Stimulated activated naive B cell treated with anti-CD40 and anti-IgM and Interleukin-4, amounts not matched to agents 10 μg/mL and 1 μg/mL and 100 μg/mL, for 72 hours (primary cell): ENCODE data around the gene ZCCHC24.
A peak's percentile ranks its signal among the peaks of the same experiment; 100 is the strongest.
"Not testable (repeated sequence)": the region's sequence is repeated elsewhere in the genome, so short reads cannot be mapped to it uniquely, and the experiment has no call there.

Experiments
- ATAC-seq, 2 donors: fragments of 150-1000 bp; cut with Tn5 transposase; replicated peaks; 2 replicates each; pipeline ENCODE4 v1.10.0; 2021; ENCODE audit warnings: moderate library complexity in 1 of 2
- DNase-seq: peaks from one replicate; pipeline ENCODE4 v3.0.0; 2021
- H3K27ac Mint-ChIP-seq: one replicate; pipeline ENCODE4 v1.8.0; 2022; ENCODE audit warnings: mild to moderate bottlenecking, mixed read lengths
- H3K27me3 Mint-ChIP-seq, 2 donors: one replicate each; pipeline ENCODE4 v1.8.0; 2022; ENCODE audit warnings: mixed read lengths in 2 of 2
- H3K36me3 Mint-ChIP-seq, 2 donors: one replicate each; pipeline ENCODE4 v1.8.0; 2022; ENCODE audit warnings: mixed read lengths in 2 of 2, mild to moderate bottlenecking in 1 of 2
- H3K4me1 Mint-ChIP-seq, 2 donors: one replicate each; pipeline ENCODE4 v1.8.0; 2022; ENCODE audit warnings: mixed read lengths in 2 of 2, mild to moderate bottlenecking in 1 of 2
- H3K4me3 Mint-ChIP-seq, 2 donors: one replicate each; pipeline ENCODE4 v1.8.0; 2022; ENCODE audit warnings: mild to moderate bottlenecking in 2 of 2, mixed read lengths in 2 of 2, moderate library complexity in 1 of 2
- H3K9me3 Mint-ChIP-seq, 2 donors: one replicate each; pipeline ENCODE4 v1.8.0; 2022; ENCODE audit warnings: mixed read lengths in 2 of 2, mild to moderate bottlenecking in 1 of 2

ZCCHC24 gene

DNA sequence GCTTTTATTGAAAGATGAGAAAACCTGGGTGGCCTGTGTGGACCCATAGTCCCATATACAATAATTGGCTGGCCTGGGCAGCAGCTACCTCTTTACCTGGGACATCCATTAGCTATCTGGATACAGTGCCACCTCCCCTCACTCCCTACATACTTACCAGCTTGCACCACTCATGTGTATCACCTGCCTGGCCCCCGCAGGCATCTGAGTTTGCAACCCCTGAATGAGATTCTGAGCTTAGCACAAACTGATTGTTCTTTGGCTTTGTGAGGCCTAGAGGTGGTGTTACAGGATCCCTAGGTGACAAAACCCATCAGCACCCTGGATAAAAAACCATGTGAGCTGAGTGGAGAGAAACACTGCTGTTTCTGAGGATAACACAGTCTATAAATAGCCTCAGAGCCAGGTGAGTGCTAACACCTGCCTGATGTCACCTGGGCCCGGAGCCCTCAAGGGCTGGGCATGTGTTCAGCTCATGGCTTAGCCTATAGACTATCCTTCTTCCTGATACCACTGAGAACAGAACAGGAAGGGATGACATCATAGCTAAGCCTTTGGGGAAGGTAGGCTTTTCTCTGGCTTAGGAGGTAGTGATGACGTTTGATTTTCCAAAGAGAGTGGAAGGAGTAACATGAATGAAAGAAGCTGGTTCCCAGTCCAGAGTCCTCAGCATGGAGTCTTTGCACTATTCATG lies 100.8 kb downstream of the ZCCHC24 start:
- DNase-seq (no peak), ATAC-seq (no peak)
- Mint-ChIP-seq H3K4me3 (no peak overlapping the region), H3K27me3 (no peaks in the 10 kb centered on the region), H3K4me1 (peaks cover 17 to 23% of the 10 kb centered on the region in 2 donors), H3K36me3 (peaks cover 14 to 17% of the 10 kb centered on the region in 2 donors), H3K9me3 (no peaks in the 10 kb centered on the region), H3K27ac (no peak overlapping the region)

- Mint-ChIP-seq H3K4me1 (peaks cover 6 to 8% of the 10 kb centered on the region in 2 donors), H3K9me3 (no peaks in the 10 kb centered on the region), H3K27ac (no peak overlapping the region), H3K36me3 (peaks cover 0 to 2% of the 10 kb centered on the region in 2 donors), H3K4me3 (no peak overlapping the region), H3K27me3 (no peaks in the 10 kb centered on the region)
- DNase-seq (no peak), ATAC-seq (no peak)
Measured at GRCh38 chr10:79342811-79343561, 102.4 kb downstream of the ZCCHC24 start.

DNA sequence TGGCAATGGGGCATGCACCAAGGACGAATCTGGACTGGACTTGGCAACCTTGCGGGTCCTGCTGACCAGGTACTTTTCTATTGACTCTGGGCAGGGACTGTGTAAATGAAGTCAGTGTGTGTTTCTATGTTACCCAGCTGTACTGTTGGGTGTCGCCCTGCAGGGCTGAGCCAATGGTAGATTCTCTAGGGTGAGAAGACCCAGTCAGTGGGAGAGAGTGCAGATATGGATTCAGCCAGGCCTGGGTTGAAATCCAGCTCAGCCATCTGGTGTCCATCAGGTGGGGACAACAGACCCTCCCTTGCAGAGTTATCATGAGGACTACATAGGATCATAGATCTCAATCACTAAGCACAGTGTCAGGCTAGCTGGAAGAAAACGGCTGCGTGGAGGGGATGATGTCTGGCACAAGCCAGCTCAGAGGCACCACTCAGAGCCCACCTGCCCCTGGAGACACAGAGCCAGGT lies 103.1 kb downstream of the ZCCHC24 start:
- Mint-ChIP-seq H3K9me3 (no peaks in the 10 kb centered on the region), H3K27ac (no peak overlapping the region), H3K4me1 (peaks cover 6 to 8% of the 10 kb centered on the region in 2 donors), H3K27me3 (no peaks in the 10 kb centered on the region), H3K4me3 (no peak overlapping the region), H3K36me3 (no peaks in the 10 kb centered on the region)
- DNase-seq: no peak
- no peak for ATAC-seq

DNA sequence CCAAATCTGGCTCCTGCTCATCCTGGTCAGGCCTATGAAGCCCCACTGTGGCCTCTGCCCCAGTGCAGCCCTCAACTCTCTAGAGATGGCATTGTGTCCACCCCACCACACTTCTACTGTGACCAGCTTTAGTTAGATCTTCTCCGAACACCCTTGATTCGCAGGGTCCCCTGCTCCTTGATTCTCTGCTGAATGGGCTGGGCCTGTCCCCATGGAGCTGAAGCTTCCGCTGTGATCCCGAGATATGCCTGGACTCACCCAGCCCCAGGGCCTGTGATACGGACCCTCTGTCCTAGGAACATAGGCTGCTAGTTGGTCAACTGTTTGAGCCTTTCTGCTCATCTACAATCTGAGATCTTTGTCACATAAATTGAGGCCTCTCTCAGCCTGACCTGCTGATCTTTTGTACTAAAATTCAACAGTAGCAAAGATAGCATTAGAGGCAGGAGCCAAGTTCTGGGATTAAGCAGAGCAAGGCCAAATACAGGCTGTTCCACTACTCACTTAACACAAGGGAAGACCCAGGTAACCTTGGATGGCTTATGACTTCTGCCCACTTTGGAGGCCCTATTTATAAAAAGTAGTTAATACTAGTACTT lies 104.7 kb downstream of the ZCCHC24 start:
- DNase-seq: no peak
- H3K4me1 Mint-ChIP-seq: peaks cover 4 to 6% of the 10 kb centered on the region in 2 donors
- no peak overlapping the region for H3K4me3 Mint-ChIP-seq
- H3K36me3 Mint-ChIP-seq: no peaks in the 10 kb centered on the region
- ATAC-seq: no peak
- H3K27me3 Mint-ChIP-seq: no peaks in the 10 kb centered on the region
- no peak overlapping the region for H3K27ac Mint-ChIP-seq
- H3K9me3 Mint-ChIP-seq: no peaks in the 10 kb centered on the region

- H3K36me3 Mint-ChIP-seq: no peaks in the 10 kb centered on the region
- ATAC-seq (no peak), DNase-seq (no peak)
- no peaks in the 10 kb centered on the region for H3K9me3 Mint-ChIP-seq
- no peak overlapping the region for H3K27ac Mint-ChIP-seq
- peaks cover 4 to 14% of the 10 kb centered on the region in 2 donors for H3K4me1 Mint-ChIP-seq
- H3K4me3 Mint-ChIP-seq: no peak overlapping the region
- H3K27me3 Mint-ChIP-seq: no peaks in the 10 kb centered on the region
Measured at GRCh38 chr10:79339266-79339665, 106.2 kb downstream of the ZCCHC24 start.

GRCh38 chr10:79337783-79338469 lies 107.5 kb downstream of the ZCCHC24 start:
- H3K4me1 Mint-ChIP-seq: peaks cover 9 to 14% of the 10 kb centered on the region in 2 donors
- H3K36me3 Mint-ChIP-seq, H3K27me3 Mint-ChIP-seq, H3K9me3 Mint-ChIP-seq, DNase-seq, ATAC-seq, H3K27ac Mint-ChIP-seq, H3K4me3 Mint-ChIP-seq: not testable (repeated sequence)

DNA sequence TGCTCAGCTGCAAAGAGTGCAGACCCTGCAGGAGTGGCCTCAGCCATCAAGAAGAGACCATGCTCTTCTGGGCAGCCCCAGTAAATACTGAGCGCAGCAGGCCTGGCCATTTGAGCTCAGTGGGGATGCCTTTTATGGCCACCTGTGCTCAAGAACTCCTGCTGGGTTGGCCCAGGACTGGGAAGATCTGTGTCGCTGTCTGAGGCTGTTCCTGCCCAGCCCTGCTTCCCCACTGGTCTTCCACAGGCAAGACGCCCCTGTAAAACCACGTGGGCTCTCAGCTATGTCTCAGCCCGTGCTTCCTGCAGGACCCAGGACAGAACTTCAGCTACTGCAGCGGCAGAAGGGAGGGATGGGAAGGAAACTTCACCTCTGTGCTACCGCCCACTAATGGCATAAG lies 108.7 kb downstream of the ZCCHC24 start:
- ATAC-seq: no peak
- no peaks in the 10 kb centered on the region for H3K36me3 Mint-ChIP-seq
- H3K4me3 Mint-ChIP-seq: no peak overlapping the region
- no peak overlapping the region for H3K27ac Mint-ChIP-seq
- no peaks in the 10 kb centered on the region for H3K27me3 Mint-ChIP-seq
- H3K9me3 Mint-ChIP-seq: no peaks in the 10 kb centered on the region
- peaks cover 14 to 20% of the 10 kb centered on the region in 2 donors for H3K4me1 Mint-ChIP-seq
- DNase-seq: no peak

DNA sequence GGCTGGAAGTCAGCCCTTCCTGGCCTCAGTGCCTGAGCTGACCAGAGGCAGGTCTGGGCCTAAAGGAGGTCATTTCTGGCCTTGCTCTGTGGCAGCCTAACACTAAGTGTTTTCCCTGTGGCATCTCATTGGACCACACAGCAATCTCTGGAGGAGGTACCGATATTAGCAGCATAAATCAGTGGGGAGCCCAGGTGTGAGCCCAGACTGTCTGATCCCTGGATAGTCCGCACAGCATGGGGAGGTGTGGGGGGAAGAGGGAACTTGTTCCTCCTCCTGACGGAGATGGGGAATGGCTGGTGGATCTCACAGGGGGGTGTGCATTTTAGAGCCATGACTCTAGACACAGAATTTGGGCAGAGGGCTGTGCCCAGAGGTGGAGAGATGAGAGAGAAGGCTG lies 109.1 kb downstream of the ZCCHC24 start:
- Mint-ChIP-seq H3K4me3 (no peak overlapping the region), H3K27me3 (no peaks in the 10 kb centered on the region), H3K36me3 (no peaks in the 10 kb centered on the region), H3K4me1 (peaks cover 19 to 25% of the 10 kb centered on the region in 2 donors), H3K9me3 (no peaks in the 10 kb centered on the region), H3K27ac (peak overlapping the region; percentile 4)
- DNase-seq (no peak), ATAC-seq (no peak)

GRCh38 chr10:79335470-79336235 lies 109.8 kb downstream of the ZCCHC24 start:
- H3K4me1 Mint-ChIP-seq: peaks cover 19 to 28% of the 10 kb centered on the region in 2 donors
- H3K9me3 Mint-ChIP-seq: no peaks in the 10 kb centered on the region
- H3K27me3 Mint-ChIP-seq: no peaks in the 10 kb centered on the region
- peak overlapping the region; percentile 71 for H3K27ac Mint-ChIP-seq
- ATAC-seq (no peak), DNase-seq (no peak)
- H3K36me3 Mint-ChIP-seq: no peaks in the 10 kb centered on the region
- no peak overlapping the region for H3K4me3 Mint-ChIP-seq

- H3K9me3 Mint-ChIP-seq: no peaks in the 10 kb centered on the region
- DNase-seq: no peak
- ATAC-seq: no peak
- H3K4me3 Mint-ChIP-seq: no peak overlapping the region
- H3K27me3 Mint-ChIP-seq: no peaks in the 10 kb centered on the region
- H3K4me1 Mint-ChIP-seq: peaks cover 19 to 28% of the 10 kb centered on the region in 2 donors
- H3K27ac Mint-ChIP-seq: no peak overlapping the region
- H3K36me3 Mint-ChIP-seq: no peaks in the 10 kb centered on the region
Measured at GRCh38 chr10:79335094-79335469, 110.3 kb downstream of the ZCCHC24 start.

GRCh38 chr10:79334573-79334972 lies 110.9 kb downstream of the ZCCHC24 start:
- no peaks in the 10 kb centered on the region for H3K9me3 Mint-ChIP-seq
- no peaks in the 10 kb centered on the region for H3K36me3 Mint-ChIP-seq
- ATAC-seq (no peak), DNase-seq (no peak)
- no peak overlapping the region for H3K4me3 Mint-ChIP-seq
- no peaks in the 10 kb centered on the region for H3K27me3 Mint-ChIP-seq
- H3K4me1 Mint-ChIP-seq: peaks cover 21 to 29% of the 10 kb centered on the region in 2 donors
- no peak overlapping the region for H3K27ac Mint-ChIP-seq

- no peaks in the 10 kb centered on the region for H3K27me3 Mint-ChIP-seq
- H3K36me3 Mint-ChIP-seq: no peaks in the 10 kb centered on the region
- H3K9me3 Mint-ChIP-seq: no peaks in the 10 kb centered on the region
- ATAC-seq (no peak), DNase-seq (no peak)
- H3K4me1 Mint-ChIP-seq: peaks cover 21 to 34% of the 10 kb centered on the region in 2 donors
- no peak overlapping the region for H3K27ac Mint-ChIP-seq
- H3K4me3 Mint-ChIP-seq: no peak overlapping the region
Measured at GRCh38 chr10:79333513-79333912, 111.9 kb downstream of the ZCCHC24 start.

GRCh38 chr10:79332610-79333315 lies 112.7 kb downstream of the ZCCHC24 start:
- H3K4me1 Mint-ChIP-seq: peaks cover 21 to 34% of the 10 kb centered on the region in 2 donors
- H3K36me3 Mint-ChIP-seq, ATAC-seq, DNase-seq, H3K9me3 Mint-ChIP-seq, H3K27ac Mint-ChIP-seq, H3K27me3 Mint-ChIP-seq, H3K4me3 Mint-ChIP-seq: not testable (repeated sequence)
